ENCODE measurements around the gene C12orf76. TPM values are rescaled to one million over a fixed set of nuclear protein-coding genes. Genes with fewer than 3 reads are reported as not detected.

Gene C12orf76
- total RNA-seq, 1 experiment from 2014 or later = 10.1 TPM

DNA sequence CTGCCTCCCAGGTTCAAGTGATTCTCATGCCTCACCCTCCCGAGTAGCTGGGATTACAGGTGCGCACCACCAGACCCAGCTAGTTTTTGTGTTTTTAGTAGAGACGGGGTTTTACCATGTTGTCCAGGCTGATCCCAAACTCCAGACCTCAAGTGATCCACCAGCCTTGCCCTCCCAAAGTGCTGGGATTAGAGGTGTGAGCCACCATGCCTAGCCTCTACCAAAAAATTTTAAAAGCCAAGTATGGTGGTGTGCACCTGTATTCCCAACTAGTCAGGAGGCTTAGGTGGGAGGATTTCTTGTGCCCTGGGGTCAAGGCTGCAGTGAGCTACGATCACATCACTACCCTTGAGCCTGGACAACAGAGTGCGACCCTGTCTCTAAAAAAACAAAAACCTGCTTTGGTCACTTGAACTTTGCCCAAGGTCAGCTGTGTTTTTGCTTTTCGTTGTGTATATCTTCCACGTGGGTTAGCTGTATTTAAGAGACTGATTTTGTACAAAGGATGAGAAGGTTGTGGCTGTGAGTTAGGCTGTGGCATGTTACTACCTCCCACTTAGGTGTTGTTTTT lies 12.7 kb downstream of the C12orf76 start (continued):
- TF ChIP-seq, protein P1, sequence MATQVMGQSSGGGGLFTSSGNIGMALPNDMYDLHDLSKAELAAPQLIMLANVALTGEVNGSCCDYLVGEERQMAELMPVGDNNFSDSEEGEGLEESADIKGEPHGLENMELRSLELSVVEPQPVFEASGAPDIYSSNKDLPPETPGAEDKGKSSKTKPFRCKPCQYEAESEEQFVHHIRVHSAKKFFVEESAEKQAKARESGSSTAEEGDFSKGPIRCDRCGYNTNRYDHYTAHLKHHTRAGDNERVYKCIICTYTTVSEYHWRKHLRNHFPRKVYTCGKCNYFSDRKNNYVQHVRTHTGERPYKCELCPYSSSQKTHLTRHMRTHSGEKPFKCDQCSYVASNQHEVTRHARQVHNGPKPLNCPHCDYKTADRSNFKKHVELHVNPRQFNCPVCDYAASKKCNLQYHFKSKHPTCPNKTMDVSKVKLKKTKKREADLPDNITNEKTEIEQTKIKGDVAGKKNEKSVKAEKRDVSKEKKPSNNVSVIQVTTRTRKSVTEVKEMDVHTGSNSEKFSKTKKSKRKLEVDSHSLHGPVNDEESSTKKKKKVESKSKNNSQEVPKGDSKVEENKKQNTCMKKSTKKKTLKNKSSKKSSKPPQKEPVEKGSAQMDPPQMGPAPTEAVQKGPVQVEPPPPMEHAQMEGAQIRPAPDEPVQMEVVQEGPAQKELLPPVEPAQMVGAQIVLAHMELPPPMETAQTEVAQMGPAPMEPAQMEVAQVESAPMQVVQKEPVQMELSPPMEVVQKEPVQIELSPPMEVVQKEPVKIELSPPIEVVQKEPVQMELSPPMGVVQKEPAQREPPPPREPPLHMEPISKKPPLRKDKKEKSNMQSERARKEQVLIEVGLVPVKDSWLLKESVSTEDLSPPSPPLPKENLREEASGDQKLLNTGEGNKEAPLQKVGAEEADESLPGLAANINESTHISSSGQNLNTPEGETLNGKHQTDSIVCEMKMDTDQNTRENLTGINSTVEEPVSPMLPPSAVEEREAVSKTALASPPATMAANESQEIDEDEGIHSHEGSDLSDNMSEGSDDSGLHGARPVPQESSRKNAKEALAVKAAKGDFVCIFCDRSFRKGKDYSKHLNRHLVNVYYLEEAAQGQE (IDR thresholded peaks at IDR 0.05; ENCODE audit: low read depth) = no peak
- TF ChIP-seq SIN3A (IDR thresholded peaks at IDR 0.05; ENCODE audit: low read depth) (no peak), EZH2 (IDR thresholded peaks at IDR 0.05) (no peak), ZFX (IDR thresholded peaks at IDR 0.05) (no peak), JUND (IDR thresholded peaks at IDR 0.05) (no peak), YY1 (IDR thresholded peaks at IDR 0.05; ENCODE audit: extremely low read depth, insufficient replicate concordance, low read depth, low read length) (no peak), CEBPB (IDR thresholded peaks at IDR 0.05; ENCODE audit: low read depth) (no peak)

DNA sequence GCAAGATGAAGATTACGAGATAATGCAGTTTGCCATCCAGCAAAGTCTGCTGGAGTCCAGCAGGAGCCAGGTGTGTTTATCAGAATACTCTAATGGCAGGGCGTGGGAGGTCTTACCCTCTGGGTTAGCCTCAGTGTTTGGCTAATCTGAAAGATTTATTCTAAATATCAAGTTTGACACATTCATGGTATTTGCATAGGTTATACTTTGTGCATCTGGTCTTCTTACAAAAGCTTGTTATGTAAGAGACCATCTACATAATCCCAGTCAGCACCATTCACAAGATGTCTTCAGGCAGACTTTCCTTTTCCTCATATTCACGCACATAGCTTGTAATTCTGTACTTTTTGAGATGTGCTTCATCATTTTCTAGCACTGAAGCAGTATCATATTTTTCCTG lies 14.4 kb downstream of the C12orf76 start:
- H4K20me1 ChIP-seq (ENCODE audit: insufficient read depth) = no peaks in the 10 kb centered on the region
- H3K4me2 ChIP-seq (ENCODE audit: low read length) = no peak overlapping the region
- intact Hi-C loops (cut with micrococcal nuclease) = no loop called here
- H3K4me1 ChIP-seq (ENCODE audit: control insufficient read depth in 1 of 2, insufficient read depth in 2 of 2, low read length in 2 of 2) = peaks cover 4% of the 10 kb centered on the region in 2 experiments
- DNase-seq (ENCODE audit: low read depth, low spot score) = no peak
- peaks cover 2 to 16% of the 10 kb centered on the region in 2 experiments; a peak in 2 of 4 replicates for H3K36me3 ChIP-seq (ENCODE audit: control insufficient read depth in 1 of 2, insufficient read depth in 2 of 2, low read length in 2 of 2)
- H3K27me3 ChIP-seq (ENCODE audit: insufficient read depth, low read length) = no peaks in the 10 kb centered on the region
- ATAC-seq = no peak
- no peaks in the 10 kb centered on the region for H3K9me3 ChIP-seq (ENCODE audit: control insufficient read depth in 1 of 2, insufficient read depth in 1 of 2, low read depth in 1 of 2, low read length in 2 of 2)
- H3K4me3 ChIP-seq (replicated peaks in 1 of 2; ENCODE audit: low read depth in 1 of 2, low read length in 2 of 2) = no peak overlapping the region
- no TSS peak for BruUV-seq (replicated peaks)
- ChIA-PET POLR2A (no interaction called here), RAD21 (ENCODE audit: low non-redundant PET in 1 of 2, low total read pairs in 2 of 2, uncharacterized antibody in 2 of 2, unreplicated experiment in 2 of 2) (no interaction called here), CTCF (no interaction called here)
- H2AFZ ChIP-seq (ENCODE audit: low read depth, low read length, poor library complexity, severe bottlenecking) = no peak overlapping the region
- no peaks in the 10 kb centered on the region for H3K9me2 ChIP-seq (ENCODE audit: insufficient read depth)
- H3K79me2 ChIP-seq (ENCODE audit: insufficient read depth, low read length) = no peaks in the 10 kb centered on the region; the same call in 1 of the 2 replicates
- no peak overlapping the region for H3K9ac ChIP-seq (ENCODE audit: low read length)
- no peak overlapping the region for H3K27ac ChIP-seq (ENCODE audit: low read depth, low read length)
- no peak for TF ChIP-seq EZH2phosphoT487 (IDR thresholded peaks at IDR 0.05; ENCODE audit: borderline replicate concordance)
- no peak for TF ChIP-seq POLR2A (IDR thresholded peaks at IDR 0.05; ENCODE audit: borderline replicate concordance, extremely low read depth, insufficient read depth, insufficient read length)
- TF ChIP-seq RAD21 (IDR thresholded peaks at IDR 0.05; ENCODE audit: low read depth) = no peak
- no peak for TF ChIP-seq CEBPB (IDR thresholded peaks at IDR 0.05; ENCODE audit: low read depth)
- TF ChIP-seq, protein P1 (IDR thresholded peaks at IDR 0.05; ENCODE audit: low read depth) = no peak
- TF ChIP-seq SP1 (IDR thresholded peaks at IDR 0.05; ENCODE audit: low read depth) = no peak
- no peak for TF ChIP-seq ZNF274 (IDR thresholded peaks at IDR 0.05; ENCODE audit: low read depth, low read length)
- TF ChIP-seq, protein P2, sequence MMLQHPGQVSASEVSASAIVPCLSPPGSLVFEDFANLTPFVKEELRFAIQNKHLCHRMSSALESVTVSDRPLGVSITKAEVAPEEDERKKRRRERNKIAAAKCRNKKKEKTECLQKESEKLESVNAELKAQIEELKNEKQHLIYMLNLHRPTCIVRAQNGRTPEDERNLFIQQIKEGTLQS (IDR thresholded peaks at IDR 0.05) = no peak
- TF ChIP-seq, protein P3, sequence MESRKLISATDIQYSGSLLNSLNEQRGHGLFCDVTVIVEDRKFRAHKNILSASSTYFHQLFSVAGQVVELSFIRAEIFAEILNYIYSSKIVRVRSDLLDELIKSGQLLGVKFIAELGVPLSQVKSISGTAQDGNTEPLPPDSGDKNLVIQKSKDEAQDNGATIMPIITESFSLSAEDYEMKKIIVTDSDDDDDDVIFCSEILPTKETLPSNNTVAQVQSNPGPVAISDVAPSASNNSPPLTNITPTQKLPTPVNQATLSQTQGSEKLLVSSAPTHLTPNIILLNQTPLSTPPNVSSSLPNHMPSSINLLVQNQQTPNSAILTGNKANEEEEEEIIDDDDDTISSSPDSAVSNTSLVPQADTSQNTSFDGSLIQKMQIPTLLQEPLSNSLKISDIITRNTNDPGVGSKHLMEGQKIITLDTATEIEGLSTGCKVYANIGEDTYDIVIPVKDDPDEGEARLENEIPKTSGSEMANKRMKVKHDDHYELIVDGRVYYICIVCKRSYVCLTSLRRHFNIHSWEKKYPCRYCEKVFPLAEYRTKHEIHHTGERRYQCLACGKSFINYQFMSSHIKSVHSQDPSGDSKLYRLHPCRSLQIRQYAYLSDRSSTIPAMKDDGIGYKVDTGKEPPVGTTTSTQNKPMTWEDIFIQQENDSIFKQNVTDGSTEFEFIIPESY (IDR thresholded peaks at IDR 0.05; ENCODE audit: extremely low read depth, insufficient replicate concordance, low read length) = no peak
- TF ChIP-seq ZFX (IDR thresholded peaks at IDR 0.05) = no peak
- no peak for TF ChIP-seq EGR1 (IDR thresholded peaks at IDR 0.05; ENCODE audit: low read depth)
- no peak for TF ChIP-seq YY1 (IDR thresholded peaks at IDR 0.05; ENCODE audit: extremely low read depth, insufficient replicate concordance, low read depth, low read length)
- no peak for TF ChIP-seq SIN3A (IDR thresholded peaks at IDR 0.05; ENCODE audit: low read depth)
- no peak for TF ChIP-seq SRF (IDR thresholded peaks at IDR 0.05; ENCODE audit: low read depth)
